Keratinocyte (primary cell): ENCODE data around the gene CACNA1B.

Experiments used
- EZH2 ChIP-seq: IDR thresholded peaks from one replicate; pipeline ENCODE4 v1.6.1; 2012; ENCODE audit warnings: inconsistent platforms, mild to moderate bottlenecking, low read length, moderate library complexity
- TF ChIP-seq, protein P1 (sequence below), 3 experiments: IDR thresholded peaks in 1 of 3; conservative IDR thresholded peaks in 1 of 3; optimal IDR thresholded peaks in 1 of 3; 2 replicates in 2 of 3; 3 replicates in 1 of 3; pipeline versions ENCODE3 to v1.5.1; 2011; ENCODE audit warnings: low read length in 3 of 3, mild to moderate bottlenecking in 3 of 3, moderate library complexity in 2 of 3, control low read depth in 1 of 3, inconsistent platforms in 1 of 3; ENCODE audit not compliant: insufficient read depth in 2 of 3; ENCODE audit errors: extremely low read depth in 1 of 3

DNA sequence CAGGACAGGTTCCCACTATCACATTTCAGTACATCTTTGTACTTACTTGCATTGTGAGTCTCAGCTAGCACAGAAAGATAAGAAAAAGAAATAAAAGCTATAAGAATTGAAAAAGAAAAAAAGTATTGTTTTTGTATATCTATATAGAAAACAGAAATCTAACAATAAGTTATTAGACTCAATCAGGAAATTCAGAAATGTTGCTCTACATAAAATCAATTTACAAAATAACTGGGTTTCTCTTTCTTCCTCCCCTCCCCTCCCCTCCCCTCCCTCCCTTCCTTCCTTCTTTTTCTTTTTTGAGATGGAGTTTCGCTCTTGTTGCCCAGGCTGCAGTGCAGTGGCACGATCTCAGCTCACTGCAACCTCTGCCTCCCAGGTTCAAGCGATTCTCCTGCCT lies 7.2 kb upstream of the CACNA1B start:
- TF ChIP-seq, protein P1, sequence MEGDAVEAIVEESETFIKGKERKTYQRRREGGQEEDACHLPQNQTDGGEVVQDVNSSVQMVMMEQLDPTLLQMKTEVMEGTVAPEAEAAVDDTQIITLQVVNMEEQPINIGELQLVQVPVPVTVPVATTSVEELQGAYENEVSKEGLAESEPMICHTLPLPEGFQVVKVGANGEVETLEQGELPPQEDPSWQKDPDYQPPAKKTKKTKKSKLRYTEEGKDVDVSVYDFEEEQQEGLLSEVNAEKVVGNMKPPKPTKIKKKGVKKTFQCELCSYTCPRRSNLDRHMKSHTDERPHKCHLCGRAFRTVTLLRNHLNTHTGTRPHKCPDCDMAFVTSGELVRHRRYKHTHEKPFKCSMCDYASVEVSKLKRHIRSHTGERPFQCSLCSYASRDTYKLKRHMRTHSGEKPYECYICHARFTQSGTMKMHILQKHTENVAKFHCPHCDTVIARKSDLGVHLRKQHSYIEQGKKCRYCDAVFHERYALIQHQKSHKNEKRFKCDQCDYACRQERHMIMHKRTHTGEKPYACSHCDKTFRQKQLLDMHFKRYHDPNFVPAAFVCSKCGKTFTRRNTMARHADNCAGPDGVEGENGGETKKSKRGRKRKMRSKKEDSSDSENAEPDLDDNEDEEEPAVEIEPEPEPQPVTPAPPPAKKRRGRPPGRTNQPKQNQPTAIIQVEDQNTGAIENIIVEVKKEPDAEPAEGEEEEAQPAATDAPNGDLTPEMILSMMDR (optimal IDR thresholded peaks at IDR 0.05 in 1 of 3, IDR thresholded peaks at IDR 0.05 in 1 of 3, conservative IDR thresholded peaks at IDR 0.05 in 1 of 3; ENCODE audit: extremely low read depth in 1 of 3, insufficient read depth in 2 of 3, low read length in 3 of 3): no peak
- no peak for TF ChIP-seq EZH2
